GM08714 (cell line): ENCODE data around the gene FREY1.

Experiments
- H3K4me3 ChIP-seq: fragments of 200-500 bp; sonication (Bioruptor generic); 2 replicates; pipeline ENCODE4 v1.5.1; 2014; ENCODE audit warnings: mild to moderate bottlenecking, low read length, inconsistent platforms
- ZNF274 ChIP-seq: IDR thresholded peaks from 2 replicates; pipeline ENCODE4 v1.6.1; 2012; ENCODE audit warnings: mild to moderate bottlenecking, low read depth, low read length

Gene FREY1

DNA sequence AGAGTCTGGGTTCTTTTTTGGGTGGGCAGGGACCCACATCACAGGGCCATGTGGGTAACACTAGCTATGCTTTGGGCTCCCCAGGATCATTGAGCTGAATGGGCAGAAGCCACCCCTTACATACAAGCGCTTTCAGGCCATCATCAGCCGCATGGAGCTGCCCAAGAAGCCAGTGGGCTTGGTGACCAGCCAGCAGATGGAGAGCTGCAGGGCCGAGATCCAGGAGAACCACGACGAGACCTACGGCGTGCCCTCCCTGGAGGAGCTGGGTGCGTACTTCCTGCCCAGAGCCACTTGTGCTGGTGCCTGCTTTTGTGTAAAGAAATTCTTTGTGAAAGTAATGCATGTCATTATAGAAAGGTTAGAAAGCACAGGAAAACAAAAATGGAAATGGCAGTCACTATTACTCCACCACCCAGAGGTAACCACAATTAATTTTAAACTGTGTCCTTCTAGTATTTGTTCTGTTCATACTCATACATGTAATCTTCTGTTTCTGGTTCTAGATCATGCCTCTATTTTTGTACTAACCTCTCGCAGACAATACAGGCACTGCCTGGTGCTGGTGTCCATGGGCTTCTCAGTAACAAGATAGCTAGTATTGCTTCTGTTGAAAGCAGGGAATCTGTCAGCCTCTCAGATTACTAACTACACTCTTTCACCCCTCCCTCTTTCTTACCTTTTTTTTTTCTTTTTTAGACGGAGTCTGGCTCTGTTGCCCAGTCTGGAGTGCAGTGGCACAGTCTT is 46.1 kb downstream of the FREY1 start:
- TF ChIP-seq ZNF274 = no peak
- H3K4me3 ChIP-seq = no peak overlapping the region

DNA sequence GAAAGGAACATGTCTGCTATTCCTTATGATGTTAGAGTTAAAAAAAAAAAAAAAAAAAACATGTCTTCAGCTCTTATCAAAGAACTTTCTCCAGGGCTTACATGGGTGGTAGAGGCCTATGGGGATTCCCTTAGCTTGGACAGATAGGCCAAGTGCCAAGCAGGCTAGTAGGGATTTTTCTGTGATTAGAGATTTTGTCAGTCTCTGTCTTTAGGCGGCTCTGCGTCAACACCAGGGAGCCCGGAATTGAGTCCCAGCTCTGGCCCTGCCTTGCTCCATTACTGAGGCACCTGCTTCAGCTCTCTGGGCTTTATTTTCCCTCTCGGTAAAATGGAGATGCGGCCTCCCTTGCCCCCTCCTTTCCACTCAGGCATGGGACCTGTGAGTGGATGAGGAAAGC is 46.7 kb downstream of the FREY1 start:
- no peak for TF ChIP-seq ZNF274
- H3K4me3 ChIP-seq = no peak overlapping the region

DNA sequence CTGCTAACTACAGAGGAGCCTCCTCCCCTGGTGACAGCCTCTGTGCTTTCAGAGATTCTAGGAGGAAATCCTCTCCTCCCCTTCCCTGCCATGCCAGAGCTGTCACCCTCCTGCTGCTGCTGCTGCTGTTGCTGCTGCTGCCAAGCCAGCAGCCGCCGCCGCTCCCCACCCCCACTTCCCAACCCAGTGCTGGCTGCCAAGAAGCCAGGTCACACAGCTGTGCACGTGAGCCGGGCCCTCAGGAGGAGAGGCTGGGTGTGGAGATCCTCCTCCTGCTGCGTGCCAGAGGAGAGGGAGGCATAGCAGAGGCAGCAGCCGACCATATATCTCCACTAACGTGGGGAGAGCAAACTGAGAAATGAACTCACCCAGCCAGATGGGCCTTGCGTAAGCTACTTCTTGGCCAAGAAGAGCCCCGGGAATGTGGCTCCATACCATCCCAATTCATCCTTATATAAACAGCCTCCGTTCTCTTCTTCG is 47.4 kb downstream of the FREY1 start:
- no peak for TF ChIP-seq ZNF274
- H3K4me3 ChIP-seq = no peak overlapping the region

DNA sequence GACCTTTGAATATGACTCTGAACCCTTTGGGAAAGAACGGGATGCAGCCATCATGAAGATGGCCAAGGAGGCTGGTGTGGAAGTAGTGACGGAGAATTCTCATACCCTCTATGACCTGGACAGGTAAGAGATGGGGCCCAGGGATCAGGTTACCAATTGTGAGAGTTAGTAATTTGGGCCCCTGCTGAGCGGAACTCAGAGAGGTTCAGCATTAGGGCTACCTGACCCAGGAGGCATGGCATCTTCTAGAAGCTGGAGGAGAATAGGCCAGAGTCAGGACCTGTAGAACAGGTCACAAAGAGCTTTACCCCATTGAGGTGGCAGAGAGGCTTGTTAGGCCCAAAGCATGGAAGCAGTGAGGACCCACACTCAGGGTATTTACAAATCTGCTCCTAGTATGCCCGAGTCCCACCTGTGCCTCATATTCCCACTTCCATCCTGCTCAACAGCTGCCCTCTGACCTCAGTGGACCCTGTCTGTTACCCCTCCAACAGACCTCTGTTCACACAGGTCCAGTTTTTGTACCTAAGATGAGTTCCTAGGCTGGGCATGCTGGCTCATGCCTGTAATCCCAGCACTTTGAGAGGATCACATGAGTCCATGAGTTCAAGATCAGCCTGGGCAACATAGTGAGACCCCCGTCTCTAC is 48.2 kb downstream of the FREY1 start:
- no peak overlapping the region for H3K4me3 ChIP-seq
- TF ChIP-seq ZNF274 = no peak

DNA sequence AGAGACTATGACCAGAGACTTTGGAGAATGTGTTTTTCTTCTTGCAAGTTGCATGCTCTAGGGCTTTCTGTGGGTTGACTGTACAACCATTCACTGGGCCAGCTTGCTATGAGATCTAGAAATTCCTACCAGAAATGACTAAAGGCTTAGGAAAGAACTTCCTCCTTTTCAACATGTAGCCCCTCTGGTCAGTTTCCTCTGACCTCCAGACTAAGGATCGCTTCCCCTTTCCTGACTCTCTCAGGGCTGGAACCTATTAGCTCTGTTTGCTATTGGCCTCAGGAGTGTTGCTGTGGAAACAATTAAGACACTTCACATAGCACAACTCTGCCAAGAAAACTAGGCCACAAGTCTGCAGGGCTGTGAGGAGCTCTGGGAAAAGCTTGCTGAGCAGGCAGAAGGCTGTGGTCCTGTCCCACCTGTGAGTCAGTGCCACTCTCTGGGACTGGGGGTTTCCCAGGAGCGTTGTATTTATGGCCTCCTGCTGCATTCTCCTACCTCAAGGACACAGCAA is 49.1 kb downstream of the FREY1 start:
- H3K4me3 ChIP-seq = no peak overlapping the region
- TF ChIP-seq ZNF274 = no peak
